HepG2 (cell line): ENCODE data around the gene MYO9A. TPM values are rescaled to one million over a fixed set of nuclear protein-coding genes. Genes with fewer than 3 reads are reported as not detected.
A peak's percentile ranks its signal among the peaks of the same experiment; 100 is the strongest.

Experiments
- ARHGAP35 ChIP-seq: sonication (generic); formaldehyde crosslinking; IDR thresholded peaks from 2 replicates; pipeline ENCODE4 v1.9.0; 2022; ENCODE audit warnings: mild to moderate bottlenecking, inconsistent platforms, moderate library complexity, missing genetic modification reagents, borderline replicate concordance
- NFYC ChIP-seq: IDR thresholded peaks from 2 replicates; pipeline ENCODE4 v1.6.1; 2016; ENCODE audit warnings: missing genetic modification reagents, missing compliant biosample characterization
- RBFOX2 ChIP-seq: fragments of 200-400 bp; formaldehyde crosslinking; IDR thresholded peaks from 2 replicates; pipeline ENCODE4 v1.6.1; 2017; ENCODE audit warnings: low read depth, mild to moderate bottlenecking, low read length
- REXO4 ChIP-seq: sonication (generic); formaldehyde crosslinking; IDR thresholded peaks from 2 replicates; pipeline ENCODE4 v1.8.0; 2022; ENCODE audit warnings: missing genetic modification reagents, mild to moderate bottlenecking, borderline replicate concordance
- ZBTB20 ChIP-seq: sonication (generic); formaldehyde crosslinking; IDR thresholded peaks from 2 replicates; pipeline ENCODE4 v1.8.1; 2023; ENCODE audit warnings: missing genetic modification reagents, low read depth, mild to moderate bottlenecking, borderline replicate concordance
- ZFX ChIP-seq: sonication (generic); formaldehyde crosslinking; IDR thresholded peaks from 2 replicates; pipeline ENCODE4 v1.4.0; 2020; ENCODE audit warnings: mild to moderate bottlenecking, low read depth, missing genetic modification reagents, moderate library complexity
- ZNF430 ChIP-seq: sonication (generic); formaldehyde crosslinking; IDR thresholded peaks from 2 replicates; pipeline ENCODE4 v1.9.0; 2021; ENCODE audit warnings: mild to moderate bottlenecking, missing genetic modification reagents
- ZNF550 ChIP-seq: sonication (generic); formaldehyde crosslinking; IDR thresholded peaks from 2 replicates; pipeline ENCODE4 v1.4.0; 2020; ENCODE audit warnings: mild to moderate bottlenecking, missing genetic modification reagents, borderline replicate concordance
- polyA plus RNA-seq, 8 experiments: library from polyadenylated mRNA; depleted of rRNA in 3 of 8; stranded (reverse) in 7 of 8; unstranded in 1 of 8; fragments of >200 nt; fragmentation: Illumina TruSeq in 4 of 8; extraction: Trizol in 4 of 8; gene quantifications; 2 replicates each; pipeline versions ENCODE4 v1.2.1 to v1.2.3, GENCODE V29; 2011 to 2016; ENCODE audit warnings: low read depth in 4 of 8, missing spikeins in 1 of 8, mixed read lengths in 1 of 8; ENCODE audit not compliant: insufficient read depth in 1 of 8
- total RNA-seq, 5 experiments: library from RNA; depleted of rRNA; stranded (reverse); fragments of >200 nt; fragmentation: Illumina TruSeq; extraction: Trizol; gene quantifications; 2 replicates each; pipeline ENCODE4 v1.2.3, GENCODE V29; 2016; ENCODE audit warnings: low read depth in 1 of 5
- TF ChIP-seq, protein P1 (sequence below): sonication (generic); formaldehyde crosslinking; IDR thresholded peaks from 2 replicates; pipeline ENCODE4 v1.4.0; 2020; ENCODE audit warnings: missing genetic modification reagents, borderline replicate concordance
- TF ChIP-seq, protein P2 (sequence below): sonication (generic); formaldehyde crosslinking; IDR thresholded peaks from 2 replicates; pipeline ENCODE4 v1.4.0; 2020; ENCODE audit warnings: missing genetic modification reagents, borderline replicate concordance
- TF ChIP-seq, protein P3 (sequence below): IDR thresholded peaks from 2 replicates; pipeline ENCODE4 v1.6.1; 2016; ENCODE audit warnings: low read depth, missing genetic modification reagents, missing compliant biosample characterization
- TF ChIP-seq, protein P4 (sequence below): IDR thresholded peaks from 2 replicates; pipeline ENCODE4 v1.6.1; 2016
- TF ChIP-seq, protein P5 (sequence below): IDR thresholded peaks from 2 replicates; pipeline ENCODE4 v1.6.1; 2016; ENCODE audit warnings: mild to moderate bottlenecking, missing biosample characterization, missing genetic modification reagents

MYO9A gene
- total and polyA plus RNA-seq, 2 of the 13 experiments (the other 11 are each of a cell fraction or from before 2014, with no cell fraction given), result 4.8 to 15.3 TPM

DNA sequence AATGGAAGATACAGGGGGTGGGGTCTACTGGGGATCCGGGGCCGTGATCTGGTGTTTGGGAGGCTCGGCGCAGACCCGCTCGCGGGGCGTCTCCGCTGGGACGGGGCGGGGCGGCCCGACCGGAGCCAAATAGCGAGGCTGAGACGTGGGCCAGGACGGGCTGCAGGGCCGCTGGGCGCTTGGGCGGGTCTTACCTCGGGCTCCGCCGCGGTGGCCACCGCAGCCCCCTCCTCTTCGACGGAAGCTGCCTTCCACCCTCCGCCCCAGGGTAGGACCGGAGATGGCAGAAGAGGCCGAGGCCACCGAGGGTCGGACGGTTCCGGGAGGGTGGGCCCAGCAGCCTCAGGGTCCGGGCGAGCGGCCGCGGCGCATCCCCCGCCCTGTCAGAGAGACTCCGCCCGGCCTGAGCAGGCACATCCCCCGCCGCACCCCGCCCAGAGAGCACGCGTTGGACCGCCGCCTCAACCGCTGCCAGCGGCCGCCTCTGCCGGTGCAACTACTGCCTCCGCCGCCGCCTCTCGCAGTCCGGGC is 399 bp downstream of the MYO9A start (continued):
- TF ChIP-seq, protein P1, sequence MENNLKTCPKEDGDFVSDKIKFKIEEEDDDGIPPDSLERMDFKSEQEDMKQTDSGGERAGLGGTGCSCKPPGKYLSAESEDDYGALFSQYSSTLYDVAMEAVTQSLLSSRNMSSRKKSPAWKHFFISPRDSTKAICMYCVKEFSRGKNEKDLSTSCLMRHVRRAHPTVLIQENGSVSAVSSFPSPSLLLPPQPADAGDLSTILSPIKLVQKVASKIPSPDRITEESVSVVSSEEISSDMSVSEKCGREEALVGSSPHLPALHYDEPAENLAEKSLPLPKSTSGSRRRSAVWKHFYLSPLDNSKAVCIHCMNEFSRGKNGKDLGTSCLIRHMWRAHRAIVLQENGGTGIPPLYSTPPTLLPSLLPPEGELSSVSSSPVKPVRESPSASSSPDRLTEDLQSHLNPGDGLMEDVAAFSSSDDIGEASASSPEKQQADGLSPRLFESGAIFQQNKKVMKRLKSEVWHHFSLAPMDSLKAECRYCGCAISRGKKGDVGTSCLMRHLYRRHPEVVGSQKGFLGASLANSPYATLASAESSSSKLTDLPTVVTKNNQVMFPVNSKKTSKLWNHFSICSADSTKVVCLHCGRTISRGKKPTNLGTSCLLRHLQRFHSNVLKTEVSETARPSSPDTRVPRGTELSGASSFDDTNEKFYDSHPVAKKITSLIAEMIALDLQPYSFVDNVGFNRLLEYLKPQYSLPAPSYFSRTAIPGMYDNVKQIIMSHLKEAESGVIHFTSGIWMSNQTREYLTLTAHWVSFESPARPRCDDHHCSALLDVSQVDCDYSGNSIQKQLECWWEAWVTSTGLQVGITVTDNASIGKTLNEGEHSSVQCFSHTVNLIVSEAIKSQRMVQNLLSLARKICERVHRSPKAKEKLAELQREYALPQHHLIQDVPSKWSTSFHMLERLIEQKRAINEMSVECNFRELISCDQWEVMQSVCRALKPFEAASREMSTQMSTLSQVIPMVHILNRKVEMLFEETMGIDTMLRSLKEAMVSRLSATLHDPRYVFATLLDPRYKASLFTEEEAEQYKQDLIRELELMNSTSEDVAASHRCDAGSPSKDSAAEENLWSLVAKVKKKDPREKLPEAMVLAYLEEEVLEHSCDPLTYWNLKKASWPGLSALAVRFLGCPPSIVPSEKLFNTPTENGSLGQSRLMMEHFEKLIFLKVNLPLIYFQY (CRISPR knock-in tag), result peak; percentile 56; the same call in 1 of the 2 replicates
- peak; percentile 67; the same call in 1 of the 2 replicates for TF ChIP-seq RBFOX2
- TF ChIP-seq ARHGAP35, result no peak
- no peak for TF ChIP-seq ZBTB20
- TF ChIP-seq, protein P2, sequence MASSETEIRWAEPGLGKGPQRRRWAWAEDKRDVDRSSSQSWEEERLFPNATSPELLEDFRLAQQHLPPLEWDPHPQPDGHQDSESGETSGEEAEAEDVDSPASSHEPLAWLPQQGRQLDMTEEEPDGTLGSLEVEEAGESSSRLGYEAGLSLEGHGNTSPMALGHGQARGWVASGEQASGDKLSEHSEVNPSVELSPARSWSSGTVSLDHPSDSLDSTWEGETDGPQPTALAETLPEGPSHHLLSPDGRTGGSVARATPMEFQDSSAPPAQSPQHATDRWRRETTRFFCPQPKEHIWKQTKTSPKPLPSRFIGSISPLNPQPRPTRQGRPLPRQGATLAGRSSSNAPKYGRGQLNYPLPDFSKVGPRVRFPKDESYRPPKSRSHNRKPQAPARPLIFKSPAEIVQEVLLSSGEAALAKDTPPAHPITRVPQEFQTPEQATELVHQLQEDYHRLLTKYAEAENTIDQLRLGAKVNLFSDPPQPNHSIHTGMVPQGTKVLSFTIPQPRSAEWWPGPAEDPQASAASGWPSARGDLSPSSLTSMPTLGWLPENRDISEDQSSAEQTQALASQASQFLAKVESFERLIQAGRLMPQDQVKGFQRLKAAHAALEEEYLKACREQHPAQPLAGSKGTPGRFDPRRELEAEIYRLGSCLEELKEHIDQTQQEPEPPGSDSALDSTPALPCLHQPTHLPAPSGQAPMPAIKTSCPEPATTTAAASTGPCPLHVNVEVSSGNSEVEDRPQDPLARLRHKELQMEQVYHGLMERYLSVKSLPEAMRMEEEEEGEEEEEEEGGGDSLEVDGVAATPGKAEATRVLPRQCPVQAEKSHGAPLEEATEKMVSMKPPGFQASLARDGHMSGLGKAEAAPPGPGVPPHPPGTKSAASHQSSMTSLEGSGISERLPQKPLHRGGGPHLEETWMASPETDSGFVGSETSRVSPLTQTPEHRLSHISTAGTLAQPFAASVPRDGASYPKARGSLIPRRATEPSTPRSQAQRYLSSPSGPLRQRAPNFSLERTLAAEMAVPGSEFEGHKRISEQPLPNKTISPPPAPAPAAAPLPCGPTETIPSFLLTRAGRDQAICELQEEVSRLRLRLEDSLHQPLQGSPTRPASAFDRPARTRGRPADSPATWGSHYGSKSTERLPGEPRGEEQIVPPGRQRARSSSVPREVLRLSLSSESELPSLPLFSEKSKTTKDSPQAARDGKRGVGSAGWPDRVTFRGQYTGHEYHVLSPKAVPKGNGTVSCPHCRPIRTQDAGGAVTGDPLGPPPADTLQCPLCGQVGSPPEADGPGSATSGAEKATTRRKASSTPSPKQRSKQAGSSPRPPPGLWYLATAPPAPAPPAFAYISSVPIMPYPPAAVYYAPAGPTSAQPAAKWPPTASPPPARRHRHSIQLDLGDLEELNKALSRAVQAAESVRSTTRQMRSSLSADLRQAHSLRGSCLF (CRISPR knock-in tag), result no peak
- no peak for TF ChIP-seq REXO4 (CRISPR knock-in tag)
- TF ChIP-seq ZNF550 (CRISPR knock-in tag), result no peak
- TF ChIP-seq NFYC (CRISPR knock-in tag), result no peak
- TF ChIP-seq, protein P3, sequence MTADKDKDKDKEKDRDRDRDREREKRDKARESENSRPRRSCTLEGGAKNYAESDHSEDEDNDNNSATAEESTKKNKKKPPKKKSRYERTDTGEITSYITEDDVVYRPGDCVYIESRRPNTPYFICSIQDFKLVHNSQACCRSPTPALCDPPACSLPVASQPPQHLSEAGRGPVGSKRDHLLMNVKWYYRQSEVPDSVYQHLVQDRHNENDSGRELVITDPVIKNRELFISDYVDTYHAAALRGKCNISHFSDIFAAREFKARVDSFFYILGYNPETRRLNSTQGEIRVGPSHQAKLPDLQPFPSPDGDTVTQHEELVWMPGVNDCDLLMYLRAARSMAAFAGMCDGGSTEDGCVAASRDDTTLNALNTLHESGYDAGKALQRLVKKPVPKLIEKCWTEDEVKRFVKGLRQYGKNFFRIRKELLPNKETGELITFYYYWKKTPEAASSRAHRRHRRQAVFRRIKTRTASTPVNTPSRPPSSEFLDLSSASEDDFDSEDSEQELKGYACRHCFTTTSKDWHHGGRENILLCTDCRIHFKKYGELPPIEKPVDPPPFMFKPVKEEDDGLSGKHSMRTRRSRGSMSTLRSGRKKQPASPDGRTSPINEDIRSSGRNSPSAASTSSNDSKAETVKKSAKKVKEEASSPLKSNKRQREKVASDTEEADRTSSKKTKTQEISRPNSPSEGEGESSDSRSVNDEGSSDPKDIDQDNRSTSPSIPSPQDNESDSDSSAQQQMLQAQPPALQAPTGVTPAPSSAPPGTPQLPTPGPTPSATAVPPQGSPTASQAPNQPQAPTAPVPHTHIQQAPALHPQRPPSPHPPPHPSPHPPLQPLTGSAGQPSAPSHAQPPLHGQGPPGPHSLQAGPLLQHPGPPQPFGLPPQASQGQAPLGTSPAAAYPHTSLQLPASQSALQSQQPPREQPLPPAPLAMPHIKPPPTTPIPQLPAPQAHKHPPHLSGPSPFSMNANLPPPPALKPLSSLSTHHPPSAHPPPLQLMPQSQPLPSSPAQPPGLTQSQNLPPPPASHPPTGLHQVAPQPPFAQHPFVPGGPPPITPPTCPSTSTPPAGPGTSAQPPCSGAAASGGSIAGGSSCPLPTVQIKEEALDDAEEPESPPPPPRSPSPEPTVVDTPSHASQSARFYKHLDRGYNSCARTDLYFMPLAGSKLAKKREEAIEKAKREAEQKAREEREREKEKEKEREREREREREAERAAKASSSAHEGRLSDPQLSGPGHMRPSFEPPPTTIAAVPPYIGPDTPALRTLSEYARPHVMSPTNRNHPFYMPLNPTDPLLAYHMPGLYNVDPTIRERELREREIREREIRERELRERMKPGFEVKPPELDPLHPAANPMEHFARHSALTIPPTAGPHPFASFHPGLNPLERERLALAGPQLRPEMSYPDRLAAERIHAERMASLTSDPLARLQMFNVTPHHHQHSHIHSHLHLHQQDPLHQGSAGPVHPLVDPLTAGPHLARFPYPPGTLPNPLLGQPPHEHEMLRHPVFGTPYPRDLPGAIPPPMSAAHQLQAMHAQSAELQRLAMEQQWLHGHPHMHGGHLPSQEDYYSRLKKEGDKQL (CRISPR knock-in tag), result 0 out of 2 replicates have a peak, but pooled peaks have one; percentile 9
- TF ChIP-seq, protein P4, sequence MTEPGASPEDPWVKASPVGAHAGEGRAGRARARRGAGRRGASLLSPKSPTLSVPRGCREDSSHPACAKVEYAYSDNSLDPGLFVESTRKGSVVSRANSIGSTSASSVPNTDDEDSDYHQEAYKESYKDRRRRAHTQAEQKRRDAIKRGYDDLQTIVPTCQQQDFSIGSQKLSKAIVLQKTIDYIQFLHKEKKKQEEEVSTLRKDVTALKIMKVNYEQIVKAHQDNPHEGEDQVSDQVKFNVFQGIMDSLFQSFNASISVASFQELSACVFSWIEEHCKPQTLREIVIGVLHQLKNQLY (CRISPR knock-in tag), result peak; percentile 5; the same call in 1 of the 2 replicates
- TF ChIP-seq ZNF430 (CRISPR knock-in tag), result peak; percentile 77
- TF ChIP-seq, protein P5, sequence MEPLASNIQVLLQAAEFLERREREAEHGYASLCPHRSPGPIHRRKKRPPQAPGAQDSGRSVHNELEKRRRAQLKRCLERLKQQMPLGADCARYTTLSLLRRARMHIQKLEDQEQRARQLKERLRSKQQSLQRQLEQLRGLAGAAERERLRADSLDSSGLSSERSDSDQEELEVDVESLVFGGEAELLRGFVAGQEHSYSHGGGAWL (CRISPR knock-in tag), result no peak; the same call in none of the 2 replicates
- TF ChIP-seq ZFX (CRISPR knock-in tag), result peak; percentile 82
